WERI-Rb-1 (cell line): ENCODE measurements around the gene SLC7A5.

Experiments
- DNase-seq: peaks from one replicate; pipeline ENCODE4 v3.0.0-alpha.2; 2020
- H3K27ac ChIP-seq: fragments of 250-450 bp; sonication (Bioruptor Pico); 2 replicates; pipeline ENCODE4 v1.5.1; 2020; ENCODE audit warnings: mild to moderate bottlenecking, moderate library complexity
- H3K27me3 ChIP-seq: fragments of 250-450 bp; sonication (Bioruptor Pico); 2 replicates; pipeline ENCODE4 v1.5.1; 2021; ENCODE audit warnings: mild to moderate bottlenecking, low read depth, moderate library complexity; ENCODE audit not compliant: insufficient read depth, severe bottlenecking
- H3K36me3 ChIP-seq: fragments of 250-450 bp; sonication (Bioruptor Pico); 2 replicates; pipeline ENCODE4 v1.5.1; 2020; ENCODE audit warnings: mild to moderate bottlenecking, moderate library complexity
- H3K4me3 ChIP-seq: 2 replicates; pipeline ENCODE4 v1.5.1; 2011; ENCODE audit warnings: low read depth, mild to moderate bottlenecking, control low read depth, low read length
- H3K9me3 ChIP-seq: fragments of 250-450 bp; sonication (Bioruptor Pico); 2 replicates; pipeline ENCODE4 v1.5.1; 2021; ENCODE audit warnings: mild to moderate bottlenecking, moderate library complexity; ENCODE audit not compliant: severe bottlenecking
- CTCF ChIP-seq: IDR thresholded peaks from 2 replicates; pipeline ENCODE4 v1.5.1; 2011; ENCODE audit warnings: low read depth, mild to moderate bottlenecking, control low read depth, inconsistent platforms, low read length

Gene SLC7A5

GRCh38 chr16:87803385-87803784, 65.9 kb downstream of the SLC7A5 start:
- H3K9me3 ChIP-seq = no peaks in the 10 kb centered on the region
- no peak for TF ChIP-seq CTCF
- no peak overlapping the region for H3K4me3 ChIP-seq

GRCh38 chr16:87802670-87803069, 66.6 kb downstream of the SLC7A5 start:
- DNase-seq = no peak
- no peak for TF ChIP-seq CTCF
- H3K4me3 ChIP-seq = no peak overlapping the region
- no peaks in the 10 kb centered on the region for H3K27me3 ChIP-seq
- H3K36me3 ChIP-seq = no peaks in the 10 kb centered on the region
- H3K27ac ChIP-seq = no peak overlapping the region
- H3K9me3 ChIP-seq = no peaks in the 10 kb centered on the region

More at GRCh38 chr16:87803385-87803784, 65.9 kb downstream of the SLC7A5 start:
- H3K36me3 ChIP-seq = no peaks in the 10 kb centered on the region
- H3K27me3 ChIP-seq = no peaks in the 10 kb centered on the region
- no peak for DNase-seq
- H3K27ac ChIP-seq = no peak overlapping the region

GRCh38 chr16:87801679-87802259, 67.5 kb downstream of the SLC7A5 start:
- Histone ChIP-seq H3K27me3 (no peaks in the 10 kb centered on the region), H3K27ac (no peak overlapping the region), H3K36me3 (no peaks in the 10 kb centered on the region), H3K9me3 (no peaks in the 10 kb centered on the region), H3K4me3 (no peak overlapping the region)
- TF ChIP-seq CTCF = no peak
- no peak for DNase-seq

- Histone ChIP-seq H3K36me3 (no peaks in the 10 kb centered on the region), H3K27ac (no peak overlapping the region), H3K9me3 (no peaks in the 10 kb centered on the region), H3K4me3 (no peak overlapping the region), H3K27me3 (no peaks in the 10 kb centered on the region)
- no peak for TF ChIP-seq CTCF
- DNase-seq = no peak
These were observed 68.8 kb downstream of the SLC7A5 start for GRCh38 chr16:87800497-87800896.

GRCh38 chr16:87795336-87795735, 74.0 kb downstream of the SLC7A5 start:
- no peaks in the 10 kb centered on the region for H3K27me3 ChIP-seq
- no peak overlapping the region for H3K4me3 ChIP-seq
- no peaks in the 10 kb centered on the region for H3K36me3 ChIP-seq
- no peak overlapping the region for H3K27ac ChIP-seq
- TF ChIP-seq CTCF = no peak
- no peaks in the 10 kb centered on the region for H3K9me3 ChIP-seq
- no peak for DNase-seq

- H3K4me3 ChIP-seq = no peak overlapping the region
- TF ChIP-seq CTCF = no peak
- no peak overlapping the region for H3K27ac ChIP-seq
- H3K36me3 ChIP-seq = no peaks in the 10 kb centered on the region
- no peak for DNase-seq
- H3K27me3 ChIP-seq = no peaks in the 10 kb centered on the region
- H3K9me3 ChIP-seq = no peaks in the 10 kb centered on the region
These were observed 74.7 kb downstream of the SLC7A5 start for GRCh38 chr16:87794485-87795078.
